RPMI8226 (cell line): Measurements from ENCODE around the gene HDAC9.

Source experiments
- DNase-seq: peaks from one replicate; pipeline ENCODE4 v3.0.0-alpha.2; 2015

The HDAC9 gene

GRCh38 chr7:18526368-18526878 is 30.9 kb downstream of the HDAC9 start:
- no peak for DNase-seq

- no peak for DNase-seq
Measured at GRCh38 chr7:18529239-18529638, 33.7 kb downstream of the HDAC9 start.

GRCh38 chr7:18530224-18531179 is 35.0 kb downstream of the HDAC9 start:
- no peak for DNase-seq

- no peak for DNase-seq
Measured at GRCh38 chr7:18531539-18531938, 36.0 kb downstream of the HDAC9 start.

- no peak for DNase-seq
Measured at GRCh38 chr7:18532813-18533212, 37.3 kb downstream of the HDAC9 start.

- no peak for DNase-seq
Measured at GRCh38 chr7:18534481-18534880, 38.9 kb downstream of the HDAC9 start.

GRCh38 chr7:18535810-18536415 is 40.4 kb downstream of the HDAC9 start:
- no peak for DNase-seq

- DNase-seq, result no peak
Measured at GRCh38 chr7:18536486-18536885, 40.9 kb downstream of the HDAC9 start.

- no peak for DNase-seq
Measured at GRCh38 chr7:18538554-18539250, 43.2 kb downstream of the HDAC9 start.

GRCh38 chr7:18540396-18540795 is 44.8 kb downstream of the HDAC9 start:
- DNase-seq, result no peak

- no peak for DNase-seq
Measured at GRCh38 chr7:18541181-18541870, 45.8 kb downstream of the HDAC9 start.

- DNase-seq, result no peak
Measured at GRCh38 chr7:18541871-18542212, 46.3 kb downstream of the HDAC9 start.

GRCh38 chr7:18546576-18546975 is 51.0 kb downstream of the HDAC9 start:
- peak; percentile 40 for DNase-seq

GRCh38 chr7:18547509-18548187 is 52.1 kb downstream of the HDAC9 start:
- peak; percentile 21 for DNase-seq

GRCh38 chr7:18548534-18548933 is 53.0 kb downstream of the HDAC9 start:
- DNase-seq, result no peak

GRCh38 chr7:18550574-18550973 is 55.0 kb downstream of the HDAC9 start:
- no peak for DNase-seq

- no peak for DNase-seq
Measured at GRCh38 chr7:18552316-18552916, 56.9 kb downstream of the HDAC9 start.

- no peak for DNase-seq
Measured at GRCh38 chr7:18552943-18553604, 57.5 kb downstream of the HDAC9 start.

- DNase-seq, result no peak
Measured at GRCh38 chr7:18553605-18554003, 58.1 kb downstream of the HDAC9 start.

GRCh38 chr7:18555120-18555519 is 59.6 kb downstream of the HDAC9 start:
- no peak for DNase-seq

- no peak for DNase-seq
Measured at GRCh38 chr7:18555968-18556367, 60.4 kb downstream of the HDAC9 start.
